GM12878 (cell line): Measurements from ENCODE around the gene PIGZ. TPM values are rescaled to one million over a fixed set of nuclear protein-coding genes. Genes with fewer than 3 reads are reported as not detected.
A peak's percentile ranks its signal among the peaks of the same experiment; 100 is the strongest.

Experiments
- ATAC-seq: fragments of 200-7000 bp; cut with Tn5 transposase; 3 replicates; pipeline ENCODE4 v1.9.1; 2020; ENCODE audit warnings: mild to moderate bottlenecking, moderate library complexity
- BruUV-seq: library from RNA; stranded (reverse); fragments of 400-500 nt; replicated peaks from 2 replicates; lab custom pipeline; 2021; lab: Mats Ljungman, UMichigan
- CTCF ChIA-PET: fragments of 300-600 bp; sonication (Branson Sonifier 250); formaldehyde crosslinking; extraction: SDS; loops from one replicate; lab custom pipeline; 2021; ENCODE audit warnings: inconsistent platforms; lab: Yijun Ruan, JAX
- POLR2A ChIA-PET: fragments of 350-600 bp; formaldehyde crosslinking; extraction: SDS; loops from one replicate; lab custom pipeline; 2021; ENCODE audit warnings: inconsistent platforms; lab: Charles Lee
- RAD21 ChIA-PET: fragments of 300-600 bp; sonication (Branson Sonifier 250); formaldehyde crosslinking; loops from one replicate; lab custom pipeline; 2023; ENCODE audit warnings: antibody characterized with exemption; ENCODE audit not compliant: unreplicated experiment; lab: Charles Lee
- SMC1A ChIA-PET: fragments of 300-600 bp; sonication (Branson Sonifier 250); formaldehyde crosslinking; loops from one replicate; lab custom pipeline; 2023; ENCODE audit not compliant: unreplicated experiment, uncharacterized antibody; lab: Charles Lee
- DNase-seq: peaks from one replicate; pipeline ENCODE4 v3.0.0-alpha.2; 2011; ENCODE audit warnings: low read depth, low spot score
- FAIRE-seq: peaks from 3 replicates; lab custom pipeline; 2011; peaks lifted over from hg19 to GRCh38; lab: Jason Lieb, UNC
- H2AFZ ChIP-seq: 2 replicates; pipeline ENCODE4 v1.6.0; 2011; ENCODE audit warnings: low read depth, low read length, control low read depth; ENCODE audit not compliant: control insufficient read depth
- H3K27ac ChIP-seq: 2 replicates; pipeline ENCODE4 v1.5.1; 2011; ENCODE audit warnings: control low read depth; ENCODE audit not compliant: control insufficient read depth, insufficient read depth
- H3K27me3 ChIP-seq, 2 experiments: replicated peaks in 1 of 2; 2 replicates each; pipeline versions ENCODE4 v1.6.0 to v1.6.1; 2011; ENCODE audit warnings: low read length in 1 of 2; ENCODE audit not compliant: control insufficient read depth in 2 of 2, insufficient read depth in 2 of 2
- H3K36me3 ChIP-seq, 2 experiments: 2 replicates each; pipeline ENCODE4 v1.5.1; 2011; ENCODE audit warnings: low read length in 1 of 2; ENCODE audit not compliant: control insufficient read depth in 2 of 2, insufficient read depth in 2 of 2
- H3K4me1 ChIP-seq: 2 replicates; pipeline ENCODE4 v1.6.1; 2011; ENCODE audit warnings: mild to moderate bottlenecking, low read length, moderate library complexity, mixed read lengths; ENCODE audit not compliant: control insufficient read depth, insufficient read depth
- H3K4me2 ChIP-seq: 2 replicates; pipeline ENCODE4 v1.6.0; 2011; ENCODE audit warnings: control low read depth; ENCODE audit not compliant: control insufficient read depth, insufficient read depth
- H3K4me3 ChIP-seq: fragments of 200-600 bp; sonication (generic); 2 replicates; pipeline ENCODE4 v1.5.1; 2016
- H3K79me2 ChIP-seq: 2 replicates; pipeline ENCODE4 v1.6.0; 2011; ENCODE audit warnings: low read length; ENCODE audit not compliant: control insufficient read depth, insufficient read depth
- H3K9ac ChIP-seq: 2 replicates; pipeline ENCODE4 v1.8.0; 2011; ENCODE audit warnings: low read length, control low read depth, mixed read lengths; ENCODE audit not compliant: control insufficient read depth, insufficient read depth
- H3K9me3 ChIP-seq: replicated peaks from 3 replicates; pipeline ENCODE4 v1.5.1; 2011; ENCODE audit warnings: mild to moderate bottlenecking, low read length; ENCODE audit not compliant: control insufficient read depth, insufficient read depth
- H4K20me1 ChIP-seq: 2 replicates; pipeline ENCODE4 v1.6.0; 2011; ENCODE audit not compliant: control insufficient read depth, insufficient read depth
- DPF2 ChIP-seq: fragments of 450-650 bp; IDR thresholded peaks from 2 replicates; pipeline ENCODE4 v1.6.1; 2017; ENCODE audit warnings: mild to moderate bottlenecking
- EP300 ChIP-seq, 2 experiments: fragments of 150-350 bp in 1 of 2; IDR thresholded peaks; 2 replicates each; pipeline ENCODE4 v1.6.1; 2011 to 2012; ENCODE audit warnings: low read depth in 2 of 2, low read length in 2 of 2, borderline replicate concordance in 1 of 2, improper control_type of control experiment in 1 of 2, inconsistent platforms in 1 of 2; ENCODE audit not compliant: control insufficient read depth in 1 of 2
- GABPA ChIP-seq: IDR thresholded peaks from 2 replicates; pipeline ENCODE4 v1.6.1; 2014; ENCODE audit warnings: antibody characterized with exemption, low read depth, mild to moderate bottlenecking, inconsistent platforms
- IKZF1 ChIP-seq: fragments of 450-650 bp; conservative IDR thresholded peaks from 2 replicates; pipeline ENCODE4 v1.6.1; 2017; ENCODE audit warnings: antibody characterized with exemption, mild to moderate bottlenecking
- MEF2B ChIP-seq: fragments of 450-650 bp; IDR thresholded peaks from 2 replicates; pipeline ENCODE4 v1.6.1; 2018; ENCODE audit warnings: mild to moderate bottlenecking, moderate library complexity; ENCODE audit not compliant: partially characterized antibody, poor library complexity, severe bottlenecking
- MXI1 ChIP-seq: fragments of 150-350 bp; IDR thresholded peaks from 2 replicates; pipeline ENCODE4 v1.6.1; 2011; ENCODE audit warnings: low read depth, mild to moderate bottlenecking, inconsistent platforms, low read length, improper control_type of control experiment
- NR2C2 ChIP-seq: IDR thresholded peaks from 2 replicates; pipeline ENCODE4 v1.6.1; 2011; ENCODE audit warnings: borderline replicate concordance, low read depth; ENCODE audit not compliant: control insufficient read depth, insufficient read length
- NR2F1 ChIP-seq: fragments of 450-650 bp; conservative IDR thresholded peaks from 2 replicates; pipeline ENCODE4 v1.6.1; 2017; ENCODE audit warnings: mild to moderate bottlenecking
- NRF1 ChIP-seq: conservative IDR thresholded peaks from 2 replicates; pipeline ENCODE4 v1.6.1; 2011; ENCODE audit warnings: mild to moderate bottlenecking, low read depth, low read length, improper control_type of control experiment
- POLR2A ChIP-seq: IDR thresholded peaks from 2 replicates; pipeline ENCODE4 v1.6.1; 2011; ENCODE audit warnings: low read depth, mild to moderate bottlenecking, low read length
- SIX5 ChIP-seq: IDR thresholded peaks from 2 replicates; pipeline ENCODE4 v1.6.1; 2011; ENCODE audit warnings: mild to moderate bottlenecking, low read depth, low read length, moderate library complexity; ENCODE audit not compliant: severe bottlenecking
- SPI1 ChIP-seq: IDR thresholded peaks from 2 replicates; pipeline ENCODE4 v1.6.1; 2011; ENCODE audit warnings: low read depth, mild to moderate bottlenecking, low read length, moderate library complexity, borderline replicate concordance; ENCODE audit not compliant: insufficient read depth
- SREBF1 ChIP-seq: IDR thresholded peaks from 2 replicates; pipeline ENCODE4 v1.6.1; 2012; ENCODE audit warnings: mild to moderate bottlenecking, low read length
- ZNF217 ChIP-seq: fragments of 450-650 bp; IDR thresholded peaks from 2 replicates; pipeline ENCODE4 v1.6.1; 2017; ENCODE audit warnings: antibody characterized with exemption, mild to moderate bottlenecking
- ZNF24 ChIP-seq: fragments of 450-650 bp; IDR thresholded peaks from 2 replicates; pipeline ENCODE4 v1.6.1; 2017; ENCODE audit warnings: antibody characterized with exemption, mild to moderate bottlenecking
- ZNF384 ChIP-seq: IDR thresholded peaks from 2 replicates; pipeline ENCODE4 v1.6.1; 2012; ENCODE audit warnings: low read depth, mild to moderate bottlenecking, low read length, improper control_type of control experiment, borderline replicate concordance
- WGBS: methylation state at CpG from one replicate; pipeline ENCODE4 v1.1.6; 2016; ENCODE audit warnings: low lambda C conversion rate; ENCODE audit not compliant: insufficient replicate concordance, insufficient coverage; ENCODE audit errors: missing lambda C conversion rate; 5-methylcytosine and 5-hydroxymethylcytosine counted together
- in situ Hi-C: fragments of 300-500 bp; cut with MboI; formaldehyde crosslinking; loops from 9 replicates; pipeline ENCODE4 v1.14.3; 2018; ENCODE audit warnings: mixed read lengths
- intact Hi-C: fragments of 100-400 bp; cut with micrococcal nuclease; formaldehyde crosslinking; loops from one replicate; pipeline ENCODE4 v1.14.2; 2022; ENCODE audit not compliant: unreplicated experiment
- polyA plus RNA-seq, 11 experiments: library from polyadenylated mRNA; depleted of rRNA in 4 of 11; unstranded in 6 of 11; stranded (reverse) in 5 of 11; fragments of >200 nt; fragmentation: Nextera tagmentation in 4 of 11; fragmentation: Illumina TruSeq in 1 of 11; extraction: Ambion mirVana in 4 of 11; extraction: Trizol in 1 of 11; gene quantifications; 1 replicate in 1 of 11; 2 replicates in 10 of 11; pipeline versions ENCODE4 v1.2.1 to v1.2.3, GENCODE V29; 2011 to 2016; ENCODE audit warnings: inconsistent platforms in 2 of 11, missing spikeins in 2 of 11, low read depth in 1 of 11
- total RNA-seq, 4 experiments: library from RNA; depleted of rRNA in 3 of 4; stranded (reverse); fragments of >200 nt in 3 of 4; fragmentation: Illumina TruSeq in 1 of 4; extraction: Trizol in 1 of 4; gene quantifications; 2 replicates each; pipeline versions ENCODE4 v1.2.1 to v1.2.3, GENCODE V29; 2013 to 2021
- TF ChIP-seq, protein P1 (sequence below): fragments of 450-650 bp; IDR thresholded peaks from 2 replicates; pipeline ENCODE4 v1.6.1; 2016; ENCODE audit warnings: mild to moderate bottlenecking
- TF ChIP-seq, protein P2 (sequence below): IDR thresholded peaks from 2 replicates; pipeline ENCODE4 v1.6.1; 2011; ENCODE audit warnings: low read depth, low read length, improper control_type of control experiment, borderline replicate concordance
- TF ChIP-seq, protein P3 (sequence below): fragments of 450-650 bp; conservative IDR thresholded peaks from 2 replicates; pipeline ENCODE4 v1.6.1; 2017; ENCODE audit warnings: mild to moderate bottlenecking, moderate library complexity
- TF ChIP-seq, protein P4 (sequence below): IDR thresholded peaks from 2 replicates; pipeline ENCODE4 v1.6.1; 2012; ENCODE audit warnings: low read depth, low read length, improper control_type of control experiment

PIGZ gene
- total and polyA plus RNA-seq, 10 of the 15 experiments (the other 5 are each of a cell fraction or from before 2014, with no cell fraction given), result 0.06 to 1.2 (median 0.64) TPM

DNA sequence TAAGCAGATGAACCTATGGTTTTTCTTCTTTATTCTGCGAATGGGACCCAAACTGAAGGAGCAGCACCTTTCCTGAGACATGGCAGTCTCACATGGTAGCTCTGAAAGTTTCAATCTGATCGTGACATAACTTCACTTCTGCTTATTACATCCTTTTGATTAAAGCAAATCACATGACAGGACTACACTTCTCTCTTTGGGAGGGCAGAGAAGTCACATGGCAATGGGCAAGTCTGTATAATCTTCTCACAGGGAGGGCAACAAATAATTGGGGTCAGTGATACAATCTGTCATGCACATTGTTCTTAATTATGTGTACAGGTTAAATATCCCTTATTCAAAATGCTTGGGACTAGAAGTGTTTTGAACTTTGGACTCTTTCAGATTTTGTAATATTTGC, 47.9 kb downstream of the PIGZ start:
- Histone ChIP-seq H4K20me1 (no peaks in the 10 kb centered on the region), H3K9me3 (no peaks in the 10 kb centered on the region; the same call in 2 of the 3 replicates), H3K4me2 (no peak overlapping the region), H3K9ac (no peak overlapping the region), H3K27me3 (no peaks in the 10 kb centered on the region), H3K4me1 (peaks cover 4% of the 10 kb centered on the region; the same call in 1 of the 2 replicates), H3K27ac (no peak overlapping the region), H3K36me3 (no peaks in the 10 kb centered on the region; a peak in 1 of 4 replicates), H3K79me2 (no peaks in the 10 kb centered on the region), H2AFZ (no peak overlapping the region), H3K4me3 (no peak overlapping the region)
- ChIA-PET RAD21 (interaction anchor here (1.0 kb wide), 1 partner anchor 19 kb away, joined by 4 read pairs; no protein-coding TSS in a partner anchor), SMC1A (interaction anchor here (1.1 to 1.3 kb wide), 2 partner anchors 21 to 30 kb away, joined by 3 to 4 read pairs; no protein-coding TSS in a partner anchor), POLR2A (interaction anchor here (0.5 to 1.4 kb wide), 2 partner anchors 8 to 19 kb away, joined by 5 to 6 read pairs; no protein-coding TSS in a partner anchor), CTCF (interaction anchor here (1.3 kb wide), 1 partner anchor 21 kb away, joined by 4 read pairs; no protein-coding TSS in a partner anchor)
- ATAC-seq (peak; percentile 87), DNase-seq (no peak), FAIRE-seq (no peak)
- intact Hi-C loops (no loop called here), in situ Hi-C loops (no loop called here)
- 4% methylated on average over 2 of the region's 2 CpGs for WGBS
- no TSS peak for BruUV-seq
- TF ChIP-seq, protein P1, sequence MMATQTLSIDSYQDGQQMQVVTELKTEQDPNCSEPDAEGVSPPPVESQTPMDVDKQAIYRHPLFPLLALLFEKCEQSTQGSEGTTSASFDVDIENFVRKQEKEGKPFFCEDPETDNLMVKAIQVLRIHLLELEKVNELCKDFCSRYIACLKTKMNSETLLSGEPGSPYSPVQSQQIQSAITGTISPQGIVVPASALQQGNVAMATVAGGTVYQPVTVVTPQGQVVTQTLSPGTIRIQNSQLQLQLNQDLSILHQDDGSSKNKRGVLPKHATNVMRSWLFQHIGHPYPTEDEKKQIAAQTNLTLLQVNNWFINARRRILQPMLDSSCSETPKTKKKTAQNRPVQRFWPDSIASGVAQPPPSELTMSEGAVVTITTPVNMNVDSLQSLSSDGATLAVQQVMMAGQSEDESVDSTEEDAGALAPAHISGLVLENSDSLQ, result peak; percentile 25; the same call in 1 of the 2 replicates
- TF ChIP-seq ZNF384 (no peak), NR2F1 (peak; percentile 66), SPI1 (peak; percentile 86), SIX5 (no peak), DPF2 (0 out of 2 replicates have a peak, but pooled peaks have one; percentile 30), EP300 (IDR thresholded peaks at IDR 0.05; ENCODE audit: borderline replicate concordance in 1 of 2, control insufficient read depth in 1 of 2, low read depth in 2 of 2, low read length in 2 of 2) (no peak), MXI1 (no peak), POLR2A (no peak), GABPA (no peak), SREBF1 (peak; percentile 10; the same call in 1 of the 2 replicates), NRF1 (no peak), ZNF217 (no peak), NR2C2 (no peak), IKZF1 (no peak), ZNF24 (no peak), MEF2B (peak; percentile 15)
- TF ChIP-seq, protein P2, sequence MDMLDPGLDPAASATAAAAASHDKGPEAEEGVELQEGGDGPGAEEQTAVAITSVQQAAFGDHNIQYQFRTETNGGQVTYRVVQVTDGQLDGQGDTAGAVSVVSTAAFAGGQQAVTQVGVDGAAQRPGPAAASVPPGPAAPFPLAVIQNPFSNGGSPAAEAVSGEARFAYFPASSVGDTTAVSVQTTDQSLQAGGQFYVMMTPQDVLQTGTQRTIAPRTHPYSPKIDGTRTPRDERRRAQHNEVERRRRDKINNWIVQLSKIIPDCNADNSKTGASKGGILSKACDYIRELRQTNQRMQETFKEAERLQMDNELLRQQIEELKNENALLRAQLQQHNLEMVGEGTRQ, result peak; percentile 50; the same call in 1 of the 2 replicates
- TF ChIP-seq, protein P3, sequence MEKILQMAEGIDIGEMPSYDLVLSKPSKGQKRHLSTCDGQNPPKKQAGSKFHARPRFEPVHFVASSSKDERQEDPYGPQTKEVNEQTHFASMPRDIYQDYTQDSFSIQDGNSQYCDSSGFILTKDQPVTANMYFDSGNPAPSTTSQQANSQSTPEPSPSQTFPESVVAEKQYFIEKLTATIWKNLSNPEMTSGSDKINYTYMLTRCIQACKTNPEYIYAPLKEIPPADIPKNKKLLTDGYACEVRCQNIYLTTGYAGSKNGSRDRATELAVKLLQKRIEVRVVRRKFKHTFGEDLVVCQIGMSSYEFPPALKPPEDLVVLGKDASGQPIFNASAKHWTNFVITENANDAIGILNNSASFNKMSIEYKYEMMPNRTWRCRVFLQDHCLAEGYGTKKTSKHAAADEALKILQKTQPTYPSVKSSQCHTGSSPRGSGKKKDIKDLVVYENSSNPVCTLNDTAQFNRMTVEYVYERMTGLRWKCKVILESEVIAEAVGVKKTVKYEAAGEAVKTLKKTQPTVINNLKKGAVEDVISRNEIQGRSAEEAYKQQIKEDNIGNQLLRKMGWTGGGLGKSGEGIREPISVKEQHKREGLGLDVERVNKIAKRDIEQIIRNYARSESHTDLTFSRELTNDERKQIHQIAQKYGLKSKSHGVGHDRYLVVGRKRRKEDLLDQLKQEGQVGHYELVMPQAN, result no peak
- TF ChIP-seq, protein P4, sequence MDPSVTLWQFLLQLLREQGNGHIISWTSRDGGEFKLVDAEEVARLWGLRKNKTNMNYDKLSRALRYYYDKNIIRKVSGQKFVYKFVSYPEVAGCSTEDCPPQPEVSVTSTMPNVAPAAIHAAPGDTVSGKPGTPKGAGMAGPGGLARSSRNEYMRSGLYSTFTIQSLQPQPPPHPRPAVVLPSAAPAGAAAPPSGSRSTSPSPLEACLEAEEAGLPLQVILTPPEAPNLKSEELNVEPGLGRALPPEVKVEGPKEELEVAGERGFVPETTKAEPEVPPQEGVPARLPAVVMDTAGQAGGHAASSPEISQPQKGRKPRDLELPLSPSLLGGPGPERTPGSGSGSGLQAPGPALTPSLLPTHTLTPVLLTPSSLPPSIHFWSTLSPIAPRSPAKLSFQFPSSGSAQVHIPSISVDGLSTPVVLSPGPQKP, result no peak
